ENCODE results near the gene KCNJ15. TPM values are rescaled to one million over a fixed set of nuclear protein-coding genes. Genes with fewer than 3 reads are reported as not detected.
A peak's percentile ranks its signal among the peaks of the same experiment; 100 is the strongest.

KCNJ15 gene
- total and polyA plus RNA-seq, 2 donors (not counting 1 experiment from before 2014, with no cell fraction given) = 0.44 to 0.83 TPM

- no peak for DNase-seq (ENCODE audit: low read depth in 2 of 2)
- H3K4me3 ChIP-seq (replicated peaks in 1 of 4; ENCODE audit: control extremely low read depth in 1 of 4, insufficient read depth in 1 of 4, low read depth in 3 of 4, low read length in 4 of 4) = no peak overlapping the region
- no peaks in the 10 kb centered on the region for H4K20me1 ChIP-seq (ENCODE audit: control insufficient read depth, extremely low read depth, insufficient read depth, low read length)
- TF ChIP-seq, protein P1, sequence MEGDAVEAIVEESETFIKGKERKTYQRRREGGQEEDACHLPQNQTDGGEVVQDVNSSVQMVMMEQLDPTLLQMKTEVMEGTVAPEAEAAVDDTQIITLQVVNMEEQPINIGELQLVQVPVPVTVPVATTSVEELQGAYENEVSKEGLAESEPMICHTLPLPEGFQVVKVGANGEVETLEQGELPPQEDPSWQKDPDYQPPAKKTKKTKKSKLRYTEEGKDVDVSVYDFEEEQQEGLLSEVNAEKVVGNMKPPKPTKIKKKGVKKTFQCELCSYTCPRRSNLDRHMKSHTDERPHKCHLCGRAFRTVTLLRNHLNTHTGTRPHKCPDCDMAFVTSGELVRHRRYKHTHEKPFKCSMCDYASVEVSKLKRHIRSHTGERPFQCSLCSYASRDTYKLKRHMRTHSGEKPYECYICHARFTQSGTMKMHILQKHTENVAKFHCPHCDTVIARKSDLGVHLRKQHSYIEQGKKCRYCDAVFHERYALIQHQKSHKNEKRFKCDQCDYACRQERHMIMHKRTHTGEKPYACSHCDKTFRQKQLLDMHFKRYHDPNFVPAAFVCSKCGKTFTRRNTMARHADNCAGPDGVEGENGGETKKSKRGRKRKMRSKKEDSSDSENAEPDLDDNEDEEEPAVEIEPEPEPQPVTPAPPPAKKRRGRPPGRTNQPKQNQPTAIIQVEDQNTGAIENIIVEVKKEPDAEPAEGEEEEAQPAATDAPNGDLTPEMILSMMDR (conservative IDR thresholded peaks at IDR 0.05 in 1 of 2, IDR thresholded peaks at IDR 0.05 in 1 of 2; ENCODE audit: low read depth in 1 of 2, low read length in 2 of 2) = no peak
- TF ChIP-seq EZH2 (IDR thresholded peaks at IDR 0.05; ENCODE audit: low read length, missing control alignments) = no peak
- no peaks in the 10 kb centered on the region for H3K9me3 ChIP-seq (ENCODE audit: control insufficient read depth, insufficient read depth, low read depth, low read length)
- H3K4me2 ChIP-seq (ENCODE audit: extremely low read depth, insufficient read depth, low read length) = no peak overlapping the region
- no peaks in the 10 kb centered on the region for H3K4me1 ChIP-seq (ENCODE audit: control insufficient read depth, extremely low read depth, insufficient read depth, low read length)
- no peak overlapping the region for H3K27ac ChIP-seq (ENCODE audit: insufficient read depth, low read length)
- H3K9ac ChIP-seq (ENCODE audit: insufficient read depth, low read length) = no peak overlapping the region
- no peaks in the 10 kb centered on the region for H3K27me3 ChIP-seq (ENCODE audit: control insufficient read depth, insufficient read depth, low read length)
- H3K79me2 ChIP-seq (ENCODE audit: control insufficient read depth, insufficient read depth, low read length) = no peaks in the 10 kb centered on the region
- H2AFZ ChIP-seq (ENCODE audit: low read length) = no peak overlapping the region
- no peaks in the 10 kb centered on the region for H3K36me3 ChIP-seq (ENCODE audit: control insufficient read depth, insufficient read depth, low read length)
These were observed 44.1 kb upstream of the KCNJ15 start for GRCh38 chr21:38212706-38213105.

DNA sequence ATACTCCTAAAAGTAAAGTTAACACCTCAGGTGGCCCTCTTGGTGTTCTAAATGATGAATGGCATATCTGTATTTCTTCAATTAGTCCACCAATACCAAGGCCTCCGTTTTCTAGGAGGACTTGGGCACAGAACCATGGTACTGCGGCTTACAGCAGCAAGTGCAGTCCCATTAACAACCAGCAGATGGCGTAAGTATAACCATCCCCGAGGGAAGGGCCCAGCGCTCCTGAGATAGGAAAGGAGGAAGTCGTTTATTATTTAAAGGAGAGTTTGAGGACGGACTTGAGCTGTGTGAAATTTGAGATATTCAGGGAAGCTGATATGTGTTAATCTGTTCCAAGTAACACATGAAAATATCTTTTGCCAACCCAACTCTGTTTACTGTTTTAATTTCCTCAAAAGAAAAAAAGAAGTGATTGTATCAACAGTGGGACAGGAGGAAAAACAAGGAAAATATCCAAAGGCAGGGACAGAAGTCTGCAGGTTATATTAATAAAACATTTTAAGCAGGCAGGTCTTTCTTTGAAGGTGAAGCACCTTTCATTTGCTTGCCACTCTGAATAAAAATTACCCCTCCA is 37.7 kb upstream of the KCNJ15 start:
- Histone ChIP-seq H2AFZ (ENCODE audit: low read length) (no peak overlapping the region), H3K27me3 (ENCODE audit: control insufficient read depth, insufficient read depth, low read length) (no peaks in the 10 kb centered on the region), H3K9me3 (ENCODE audit: control insufficient read depth, insufficient read depth, low read depth, low read length) (no peaks in the 10 kb centered on the region), H4K20me1 (ENCODE audit: control insufficient read depth, extremely low read depth, insufficient read depth, low read length) (no peaks in the 10 kb centered on the region), H3K27ac (ENCODE audit: insufficient read depth, low read length) (no peak overlapping the region), H3K4me2 (ENCODE audit: extremely low read depth, insufficient read depth, low read length) (no peak overlapping the region), H3K79me2 (ENCODE audit: control insufficient read depth, insufficient read depth, low read length) (no peaks in the 10 kb centered on the region), H3K36me3 (ENCODE audit: control insufficient read depth, insufficient read depth, low read length) (no peaks in the 10 kb centered on the region), H3K4me1 (ENCODE audit: control insufficient read depth, extremely low read depth, insufficient read depth, low read length) (no peaks in the 10 kb centered on the region), H3K4me3 (replicated peaks in 1 of 4; ENCODE audit: control extremely low read depth in 1 of 4, insufficient read depth in 1 of 4, low read depth in 3 of 4, low read length in 4 of 4) (no peak overlapping the region), H3K9ac (ENCODE audit: insufficient read depth, low read length) (no peak overlapping the region)
- TF ChIP-seq, protein P1 (conservative IDR thresholded peaks at IDR 0.05 in 1 of 2, IDR thresholded peaks at IDR 0.05 in 1 of 2; ENCODE audit: low read depth in 1 of 2, low read length in 2 of 2) = peak; percentile 97 to 99
- no peak for TF ChIP-seq EZH2 (IDR thresholded peaks at IDR 0.05; ENCODE audit: low read length, missing control alignments)
- DNase-seq (ENCODE audit: low read depth in 2 of 2) = peak; percentile 68 to 79

DNA sequence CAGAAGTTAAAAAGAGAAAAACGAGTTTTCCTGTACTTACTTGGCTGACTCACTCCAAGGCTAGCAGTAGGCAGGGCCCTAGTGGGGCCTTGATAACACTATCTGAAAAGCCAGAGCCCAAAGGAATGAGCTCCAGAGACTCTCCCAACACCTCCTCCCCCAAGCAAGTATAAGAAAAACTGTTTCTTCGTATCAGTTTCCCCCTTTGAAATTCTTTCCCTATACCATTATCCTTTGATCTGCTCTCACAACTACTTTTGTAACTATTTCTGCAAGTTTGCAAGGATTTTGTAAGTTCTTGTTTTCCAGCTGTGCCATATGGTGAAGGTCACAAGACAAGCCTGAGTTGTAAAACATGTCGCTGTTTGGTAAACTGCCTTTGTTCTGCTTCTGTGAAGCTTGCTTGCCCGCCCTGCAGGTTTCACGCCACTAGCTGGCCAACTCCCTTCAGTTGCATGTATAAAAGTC is 36.5 kb upstream of the KCNJ15 start:
- Histone ChIP-seq H2AFZ (ENCODE audit: low read length) (no peak overlapping the region), H3K79me2 (ENCODE audit: control insufficient read depth, insufficient read depth, low read length) (no peaks in the 10 kb centered on the region), H3K4me1 (ENCODE audit: control insufficient read depth, extremely low read depth, insufficient read depth, low read length) (no peaks in the 10 kb centered on the region), H3K36me3 (ENCODE audit: control insufficient read depth, insufficient read depth, low read length) (no peaks in the 10 kb centered on the region), H3K9ac (ENCODE audit: insufficient read depth, low read length) (no peak overlapping the region), H3K4me2 (ENCODE audit: extremely low read depth, insufficient read depth, low read length) (no peak overlapping the region), H3K27ac (ENCODE audit: insufficient read depth, low read length) (no peak overlapping the region), H3K27me3 (ENCODE audit: control insufficient read depth, insufficient read depth, low read length) (no peaks in the 10 kb centered on the region), H4K20me1 (ENCODE audit: control insufficient read depth, extremely low read depth, insufficient read depth, low read length) (no peaks in the 10 kb centered on the region), H3K4me3 (replicated peaks in 1 of 4; ENCODE audit: control extremely low read depth in 1 of 4, insufficient read depth in 1 of 4, low read depth in 3 of 4, low read length in 4 of 4) (no peak overlapping the region), H3K9me3 (ENCODE audit: control insufficient read depth, insufficient read depth, low read depth, low read length) (no peaks in the 10 kb centered on the region)
- no peak for TF ChIP-seq EZH2 (IDR thresholded peaks at IDR 0.05; ENCODE audit: low read length, missing control alignments)
- TF ChIP-seq, protein P1 (conservative IDR thresholded peaks at IDR 0.05 in 1 of 2, IDR thresholded peaks at IDR 0.05 in 1 of 2; ENCODE audit: low read depth in 1 of 2, low read length in 2 of 2) = no peak
- peak in 1 of 2 donors; percentile 19 for DNase-seq (ENCODE audit: low read depth in 2 of 2)
